22Rv1 (cell line): ENCODE results near the gene ATP2C2.

Source experiments
- CTCF ChIP-seq: fragments of 450-650 bp; IDR thresholded peaks from 2 replicates; pipeline ENCODE4 v1.5.1; 2017; ENCODE audit warnings: mild to moderate bottlenecking
- ZFX ChIP-seq: fragments of 450-650 bp; IDR thresholded peaks from 2 replicates; pipeline ENCODE4 v1.6.1; 2017; ENCODE audit warnings: antibody characterized with exemption, borderline replicate concordance

GRCh38 chr16:84499638-84500037 lies 131.3 kb downstream of the ATP2C2 start:
- TF ChIP-seq CTCF (no peak), ZFX (no peak)
